ENCODE data around the gene IRF8. TPM values are rescaled to one million over a fixed set of nuclear protein-coding genes. Genes with fewer than 3 reads are reported as not detected.
"Not testable (repeated sequence)": the region's sequence is repeated elsewhere in the genome, so short reads cannot be mapped to it uniquely, and the experiment has no call there.

IRF8 gene
- polyA plus RNA-seq, 3 donors: 3.7 to 6.2 (median 4.3) TPM

DNA sequence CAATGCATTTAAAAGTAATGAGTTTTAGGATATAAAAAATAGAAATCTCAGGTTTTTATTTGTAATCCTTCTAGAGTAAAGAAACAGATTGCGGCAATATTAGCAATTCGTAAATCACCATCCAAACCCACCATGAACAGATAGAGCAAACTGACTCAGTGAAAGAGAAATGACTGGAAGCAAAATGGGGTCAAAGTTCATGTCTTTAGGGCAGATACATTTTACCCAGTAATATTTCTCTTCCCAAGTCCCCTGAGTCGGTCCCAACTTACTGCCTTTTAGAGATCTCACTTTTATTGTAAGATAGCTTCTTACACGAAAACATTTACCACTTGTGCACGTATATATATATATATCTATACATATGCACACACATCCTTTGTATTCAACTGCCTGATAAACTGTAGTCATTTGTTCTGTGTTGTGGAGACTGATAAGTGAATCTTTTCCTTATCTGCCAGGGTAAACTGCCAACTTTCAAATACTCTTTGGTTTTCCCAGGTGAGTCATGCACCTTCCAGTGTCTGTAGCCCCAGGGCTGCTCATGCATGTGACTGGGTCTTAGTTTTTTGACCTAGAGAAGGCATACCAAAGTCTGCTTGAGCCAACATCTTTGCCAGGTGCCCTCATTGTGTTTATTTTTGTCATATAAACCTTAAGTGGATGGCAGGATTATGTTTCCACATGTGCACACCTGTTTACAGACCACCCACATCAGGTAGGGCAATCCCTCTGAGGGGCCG lies 7.8 kb upstream of the IRF8 start:
- DNase-seq: no peak

DNA sequence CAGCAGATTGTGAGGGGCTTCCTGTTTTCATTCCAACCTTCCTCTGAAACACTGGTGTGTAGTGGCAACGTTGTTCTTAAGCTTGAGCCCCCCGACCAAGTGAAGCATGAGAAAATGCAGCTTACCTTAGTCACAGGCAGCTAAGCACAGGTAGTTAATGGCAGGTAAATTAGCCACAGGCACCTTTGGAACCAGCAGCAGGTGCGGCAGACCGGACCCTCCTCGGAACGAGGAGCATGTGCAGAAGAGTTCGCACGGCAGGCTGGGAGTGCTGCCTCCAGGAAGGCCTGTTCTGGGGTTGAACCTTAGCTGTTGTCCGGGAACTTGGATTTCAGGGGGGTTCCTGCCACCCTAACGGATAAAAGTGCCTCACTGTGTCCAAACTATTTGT lies 7.2 kb upstream of the IRF8 start:
- no peak for DNase-seq

DNA sequence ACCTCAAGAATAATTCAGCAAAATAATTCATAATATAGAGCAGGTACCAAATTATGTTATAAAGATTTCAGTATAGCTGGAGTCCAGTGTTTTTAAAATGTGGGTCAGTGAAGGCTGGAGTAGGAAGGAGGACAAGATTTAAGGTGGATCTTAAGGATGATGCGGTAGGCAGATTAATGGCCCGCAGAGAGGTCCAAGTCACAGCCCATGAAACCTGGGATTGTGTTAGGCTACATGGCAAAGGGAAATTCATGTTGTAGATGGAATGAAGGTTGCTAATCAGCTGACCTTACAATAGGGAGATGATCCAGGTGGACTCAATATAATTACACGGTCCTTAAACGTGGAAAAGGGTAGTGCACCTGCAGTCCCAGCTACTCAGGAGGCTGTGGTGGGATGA lies 6.2 kb upstream of the IRF8 start:
- no peak for DNase-seq

DNA sequence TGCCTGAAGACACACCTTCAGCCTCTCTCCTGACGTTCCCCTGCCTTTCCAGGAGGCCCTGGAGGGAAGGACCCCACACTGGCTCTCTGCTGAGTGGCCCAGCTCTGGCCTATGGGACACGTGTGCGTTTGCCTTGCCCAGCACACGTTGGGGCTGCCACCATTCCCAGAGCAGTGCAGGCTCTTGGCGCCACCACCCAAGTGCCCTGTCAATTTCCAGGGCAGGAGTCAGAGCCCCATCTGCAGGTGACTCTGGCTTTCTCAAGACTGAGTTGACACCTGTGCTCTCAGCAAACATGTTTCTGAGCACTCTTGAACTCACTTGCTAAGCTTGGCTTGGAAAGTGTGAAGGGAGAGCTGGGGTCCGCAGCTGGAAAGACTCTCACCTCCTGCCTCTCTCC lies 4.7 kb upstream of the IRF8 start:
- DNase-seq: no peak

DNA sequence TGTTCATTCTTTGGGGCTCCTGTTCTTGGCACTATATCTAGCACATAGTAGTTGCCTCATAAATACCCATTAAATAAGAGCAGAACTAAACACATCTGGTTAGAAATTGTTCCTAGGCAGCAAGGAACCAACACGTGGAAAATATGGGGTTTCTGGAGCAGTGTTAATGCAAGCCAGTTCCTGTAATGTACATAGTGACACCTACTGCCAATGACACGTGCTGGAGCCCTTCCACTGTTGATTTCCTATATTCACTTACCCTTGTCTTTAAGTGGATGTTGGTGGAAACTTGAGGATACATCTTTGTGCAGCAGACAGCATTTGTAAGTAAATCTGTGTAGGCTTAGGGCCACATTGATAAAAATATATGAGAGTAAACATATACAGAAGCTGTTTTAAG lies 1.6 kb upstream of the IRF8 start:
- no peak for DNase-seq

DNA sequence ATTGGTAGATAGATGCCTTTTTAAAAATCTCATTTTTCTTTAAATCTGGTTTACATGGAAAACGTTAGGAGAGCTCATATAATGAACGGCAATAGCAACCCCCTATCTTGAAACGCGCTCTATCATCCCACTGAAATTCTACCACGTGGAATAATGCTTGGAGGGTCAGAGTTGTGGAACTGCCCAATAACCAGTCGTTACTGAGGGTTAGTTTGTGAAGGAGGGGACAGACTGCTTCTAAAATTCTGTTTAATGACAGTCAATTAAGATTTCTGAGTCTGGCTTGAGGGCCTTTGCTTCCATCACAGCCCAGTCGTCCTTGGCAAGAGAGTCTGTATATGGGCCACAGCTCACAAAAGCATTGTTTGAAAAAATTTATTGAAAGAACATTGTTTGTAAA lies 482 bp downstream of the IRF8 start:
- DNase-seq: no peak

DNA sequence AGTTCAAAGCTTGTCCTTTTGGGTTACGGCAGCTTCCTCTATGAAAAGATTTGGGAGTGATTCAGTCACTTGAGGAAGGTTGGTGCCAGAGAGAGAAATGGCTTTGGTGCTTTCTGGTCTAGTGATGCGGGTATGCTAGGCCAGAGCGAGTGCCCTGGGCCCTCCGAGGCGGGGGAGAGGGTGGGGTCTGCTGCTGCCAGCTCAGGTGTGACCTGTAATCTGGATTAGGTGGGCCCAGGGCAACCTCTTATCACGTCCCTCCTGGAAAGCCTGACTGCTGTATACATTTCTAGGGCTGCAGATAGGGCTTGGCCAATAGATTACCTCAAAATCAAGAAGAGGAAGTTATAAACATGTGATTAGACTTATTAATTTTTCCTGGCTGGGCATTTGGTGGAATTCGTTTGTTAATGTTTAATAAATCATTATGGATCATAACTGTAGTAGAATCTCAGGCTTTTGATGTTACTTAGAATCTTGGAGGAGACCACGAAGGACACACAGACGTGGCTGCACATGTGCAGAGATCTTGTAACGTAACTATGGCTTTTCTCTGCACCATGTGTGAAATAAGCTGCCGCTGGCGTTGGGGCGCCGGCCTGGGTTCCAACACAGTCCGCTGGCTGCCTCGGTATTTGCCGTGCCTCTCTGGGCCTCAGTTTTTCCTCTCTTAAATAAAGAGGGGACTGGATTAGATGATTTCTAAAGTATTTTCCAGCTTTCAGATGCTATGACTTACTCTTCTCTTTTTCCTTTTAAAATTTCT lies 1.2 kb downstream of the IRF8 start:
- DNase-seq: no peak

DNA sequence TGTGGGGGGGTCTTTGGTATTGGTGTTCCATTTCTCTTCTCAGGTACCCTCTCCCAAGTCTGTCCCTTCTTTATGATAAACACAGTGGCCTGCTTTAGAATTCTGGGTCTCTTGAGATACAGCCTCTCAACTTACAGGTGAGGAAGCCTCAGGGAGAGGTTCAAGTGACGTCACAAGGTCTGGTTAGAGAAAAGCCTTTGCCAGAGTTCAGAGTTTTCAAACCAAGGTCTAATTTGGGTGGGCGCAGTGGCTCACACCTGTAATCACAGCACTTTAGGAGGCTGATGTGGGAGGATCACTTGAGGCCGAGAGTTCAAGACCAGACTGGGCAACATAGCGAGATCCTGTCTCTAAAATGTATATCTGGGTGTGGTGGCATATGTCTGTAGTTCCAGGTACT lies 2.1 kb downstream of the IRF8 start:
- DNase-seq: no peak

DNA sequence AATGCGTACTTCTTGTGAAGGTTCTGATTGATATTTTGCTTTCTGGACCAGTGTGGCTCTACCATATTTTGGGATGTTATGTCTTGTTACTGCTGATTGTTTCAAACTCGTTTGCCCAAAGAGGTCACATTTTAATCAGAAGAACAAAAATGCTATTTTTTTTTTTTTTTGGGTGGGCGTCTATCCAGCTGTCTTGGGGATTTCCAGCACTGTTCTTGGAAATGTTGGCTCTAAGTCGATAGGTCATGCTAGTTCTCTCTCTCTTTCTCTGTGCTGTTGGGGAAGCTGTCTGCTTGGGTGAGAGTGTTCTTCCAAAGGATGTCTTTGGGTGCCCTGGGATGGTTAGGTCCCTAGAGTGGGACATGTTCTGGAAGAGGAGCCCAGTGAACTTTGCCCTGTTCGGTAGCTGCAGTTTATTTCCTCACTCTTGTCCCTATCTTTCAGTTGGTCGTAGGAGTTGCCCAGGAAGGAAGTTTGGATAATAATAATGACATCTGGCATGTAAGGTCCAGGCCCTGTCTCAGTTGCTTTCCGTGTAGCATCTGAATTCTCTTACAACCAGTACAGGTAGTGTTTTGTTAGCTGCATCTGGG lies 2.9 kb downstream of the IRF8 start:
- no peak for DNase-seq

DNA sequence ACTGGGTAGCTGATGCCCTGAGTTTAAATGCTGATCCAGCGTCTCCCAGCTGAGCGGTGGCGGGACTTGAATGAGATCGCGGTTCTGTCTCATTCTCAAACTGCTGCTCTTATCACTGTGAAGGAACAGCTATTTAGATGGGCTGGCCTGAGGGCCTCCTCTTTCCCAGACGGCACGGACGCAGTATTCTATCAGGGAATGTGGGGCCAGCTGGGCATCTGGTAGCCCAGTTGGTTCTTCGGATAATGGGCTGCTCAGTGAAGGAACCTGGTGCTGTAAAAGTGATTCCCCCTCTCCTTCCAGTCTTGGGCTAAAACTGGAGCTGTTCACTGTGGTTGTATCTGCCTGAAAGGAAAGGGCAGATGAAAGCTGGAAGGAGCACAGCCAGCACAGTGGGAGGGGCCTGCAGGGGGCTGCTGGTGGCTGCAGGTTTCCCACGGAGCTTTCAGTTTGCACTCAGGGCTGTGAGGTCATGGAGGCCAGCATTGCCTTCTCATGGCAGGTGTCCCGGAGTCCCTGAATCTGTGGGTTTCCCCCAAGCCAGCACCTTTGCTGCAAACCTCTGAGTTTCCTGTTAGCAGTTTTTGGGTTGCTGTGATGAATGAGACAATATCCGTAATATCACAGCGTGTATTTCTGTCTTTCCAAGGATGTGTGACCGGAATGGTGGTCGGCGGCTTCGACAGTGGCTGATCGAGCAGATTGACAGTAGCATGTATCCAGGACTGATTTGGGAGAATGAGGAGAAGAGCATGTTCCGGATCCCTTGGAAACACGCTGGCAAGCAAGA lies 3.6 kb downstream of the IRF8 start:
- DNase-seq: no peak

DNA sequence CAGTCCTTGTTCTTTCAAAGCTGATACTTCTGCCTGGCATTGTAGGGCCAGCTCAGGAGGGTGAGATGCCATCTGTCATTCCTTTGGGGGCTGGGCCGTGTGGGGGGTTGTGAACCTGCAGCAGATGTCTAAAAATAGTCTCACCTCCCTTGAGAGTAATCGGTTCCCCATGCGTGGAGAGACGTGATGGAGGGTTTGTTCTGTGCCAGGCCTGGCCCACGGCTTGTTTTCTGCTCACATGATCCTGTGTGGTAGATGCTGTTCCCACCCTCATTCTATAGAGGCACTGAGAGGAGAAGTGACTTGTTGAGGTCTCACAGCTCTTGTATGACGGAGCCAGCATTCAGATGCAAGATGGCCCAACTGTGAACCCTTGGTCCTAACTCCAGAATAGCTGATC lies 4.6 kb downstream of the IRF8 start:
- no peak for DNase-seq

DNA sequence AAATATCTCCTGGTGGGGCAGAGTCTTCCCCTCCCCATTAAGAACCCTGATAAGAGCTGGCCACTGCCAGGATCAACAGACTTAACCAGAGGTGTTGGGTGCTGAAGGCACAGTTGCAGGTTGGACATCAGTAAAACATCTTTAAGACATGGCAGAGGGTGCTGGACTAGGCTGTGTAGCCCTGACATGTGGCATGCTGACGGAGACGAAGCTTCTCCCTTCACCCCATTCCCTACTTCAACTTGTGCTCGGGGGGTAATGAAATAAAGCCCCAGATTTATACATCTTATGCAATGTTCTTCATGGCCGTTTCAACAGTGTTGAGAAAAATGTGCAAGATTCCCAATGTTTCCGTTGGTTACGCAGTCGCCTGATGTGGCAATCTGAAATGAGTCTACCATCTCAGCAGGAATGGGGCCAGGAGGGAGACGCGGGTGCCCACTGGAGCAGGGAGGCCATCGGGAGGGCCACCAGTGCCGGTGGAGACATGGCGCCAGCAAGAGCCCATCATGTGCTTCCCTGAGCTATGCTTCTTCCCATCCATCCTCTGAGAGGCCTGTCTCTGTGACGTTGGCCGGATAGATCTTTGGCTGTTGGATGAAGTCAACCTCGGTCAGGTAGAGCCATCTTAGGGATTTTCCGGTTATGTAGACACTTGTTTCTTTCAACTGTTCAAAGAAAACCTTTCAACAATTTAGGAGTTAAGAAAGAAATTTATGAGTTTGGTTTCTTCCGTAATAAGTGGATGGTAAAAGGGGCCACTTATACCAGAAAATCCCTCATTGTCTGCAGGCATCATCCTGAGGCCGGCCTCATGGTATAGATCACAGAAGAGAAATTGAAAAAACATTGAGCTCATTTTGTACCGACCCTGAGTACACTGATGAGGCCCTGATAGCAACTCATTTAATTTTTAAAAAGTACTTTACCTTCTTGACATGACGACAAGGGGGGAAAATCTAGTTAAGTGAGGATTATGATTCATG lies 6.4 kb downstream of the IRF8 start:
- DNase-seq: no peak

DNA sequence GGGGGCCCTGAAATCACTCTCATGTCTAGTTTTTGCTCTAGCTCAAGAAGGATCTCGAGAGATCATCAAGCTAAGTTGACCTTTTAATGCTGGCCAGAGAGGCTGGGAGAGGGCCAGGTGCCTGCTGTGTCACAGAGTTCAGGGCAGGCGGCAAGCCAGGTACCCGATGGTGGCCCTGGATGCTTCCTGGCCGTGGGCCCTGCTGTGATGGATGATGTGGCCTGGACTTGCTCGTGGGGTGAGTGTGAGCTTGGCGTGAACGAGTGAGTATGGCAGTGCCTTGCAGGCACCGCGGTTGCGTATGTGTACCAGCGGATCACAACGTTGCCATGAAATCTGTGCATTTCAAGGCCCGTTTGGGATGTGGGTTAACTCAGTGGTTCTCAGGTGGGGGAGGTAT lies 7.4 kb downstream of the IRF8 start:
- no peak for DNase-seq

DNA sequence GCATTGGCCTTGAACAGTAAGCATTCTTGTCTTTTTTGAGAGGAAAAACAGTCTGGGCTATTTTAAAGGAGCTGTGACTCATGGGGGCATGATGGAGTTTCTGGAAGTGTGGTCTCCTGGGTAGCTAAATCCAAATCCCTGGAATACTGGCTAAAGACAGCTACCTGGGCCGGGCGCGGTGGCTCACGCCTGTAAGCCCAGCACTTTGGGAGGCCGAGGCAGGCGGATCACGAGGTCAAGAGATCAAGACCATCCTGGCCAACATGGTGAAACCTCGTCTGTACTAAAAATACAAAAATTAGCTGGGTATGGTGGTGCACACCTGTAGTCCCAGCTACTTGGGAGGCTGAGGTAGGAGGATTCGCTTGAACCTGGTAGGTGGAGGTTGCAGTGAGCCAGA lies 8.3 kb downstream of the IRF8 start:
- not testable (repeated sequence) for DNase-seq

DNA sequence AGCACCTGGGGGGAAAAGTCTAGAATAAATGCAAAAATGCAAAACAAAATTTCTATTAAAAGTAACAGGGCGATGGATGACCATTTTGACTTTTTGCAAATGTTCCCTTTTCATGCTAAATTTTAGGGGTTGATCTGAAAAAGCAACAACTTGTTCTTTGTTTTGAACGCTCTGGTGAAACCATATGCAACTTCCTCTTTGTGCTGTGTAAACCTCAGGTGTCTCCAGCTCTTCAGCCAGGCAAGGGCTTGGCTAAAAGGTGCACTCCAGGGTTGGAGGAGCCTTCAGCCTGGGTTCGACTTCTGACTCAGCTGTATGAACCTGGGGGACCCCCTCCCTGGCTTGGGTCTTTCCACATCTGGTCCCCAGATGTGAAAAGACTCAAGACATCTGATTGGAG lies 9.5 kb downstream of the IRF8 start:
- no peak for DNase-seq

DNA sequence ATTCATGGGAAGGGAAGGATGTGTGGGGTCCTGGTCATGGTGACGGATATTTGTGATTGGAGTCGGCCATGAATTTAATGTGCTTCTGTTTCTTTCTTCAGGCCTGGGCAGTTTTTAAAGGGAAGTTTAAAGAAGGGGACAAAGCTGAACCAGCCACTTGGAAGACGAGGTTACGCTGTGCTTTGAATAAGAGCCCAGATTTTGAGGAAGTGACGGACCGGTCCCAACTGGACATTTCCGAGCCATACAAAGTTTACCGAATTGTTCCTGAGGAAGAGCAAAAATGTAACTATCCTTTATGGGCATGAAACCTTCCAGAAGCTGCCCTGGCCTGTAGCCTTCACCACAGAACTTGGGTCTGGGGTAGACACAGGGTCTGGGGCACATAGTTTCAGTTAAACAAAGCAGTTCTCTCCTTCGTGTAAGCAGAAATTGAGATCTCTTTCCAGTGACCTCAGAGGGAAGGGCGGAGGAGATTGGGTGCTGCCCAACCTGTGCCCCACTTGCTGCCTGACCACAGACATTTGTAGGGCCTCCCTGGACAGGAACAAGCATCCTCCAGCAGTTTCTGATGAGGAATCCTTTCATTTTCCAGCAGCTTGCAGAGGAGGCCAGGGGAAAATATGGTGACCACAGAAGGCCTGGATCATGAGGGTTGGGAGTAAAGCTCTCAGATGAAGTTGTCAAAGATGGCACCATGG lies 10.1 kb downstream of the IRF8 start:
- DNase-seq: no peak

DNA sequence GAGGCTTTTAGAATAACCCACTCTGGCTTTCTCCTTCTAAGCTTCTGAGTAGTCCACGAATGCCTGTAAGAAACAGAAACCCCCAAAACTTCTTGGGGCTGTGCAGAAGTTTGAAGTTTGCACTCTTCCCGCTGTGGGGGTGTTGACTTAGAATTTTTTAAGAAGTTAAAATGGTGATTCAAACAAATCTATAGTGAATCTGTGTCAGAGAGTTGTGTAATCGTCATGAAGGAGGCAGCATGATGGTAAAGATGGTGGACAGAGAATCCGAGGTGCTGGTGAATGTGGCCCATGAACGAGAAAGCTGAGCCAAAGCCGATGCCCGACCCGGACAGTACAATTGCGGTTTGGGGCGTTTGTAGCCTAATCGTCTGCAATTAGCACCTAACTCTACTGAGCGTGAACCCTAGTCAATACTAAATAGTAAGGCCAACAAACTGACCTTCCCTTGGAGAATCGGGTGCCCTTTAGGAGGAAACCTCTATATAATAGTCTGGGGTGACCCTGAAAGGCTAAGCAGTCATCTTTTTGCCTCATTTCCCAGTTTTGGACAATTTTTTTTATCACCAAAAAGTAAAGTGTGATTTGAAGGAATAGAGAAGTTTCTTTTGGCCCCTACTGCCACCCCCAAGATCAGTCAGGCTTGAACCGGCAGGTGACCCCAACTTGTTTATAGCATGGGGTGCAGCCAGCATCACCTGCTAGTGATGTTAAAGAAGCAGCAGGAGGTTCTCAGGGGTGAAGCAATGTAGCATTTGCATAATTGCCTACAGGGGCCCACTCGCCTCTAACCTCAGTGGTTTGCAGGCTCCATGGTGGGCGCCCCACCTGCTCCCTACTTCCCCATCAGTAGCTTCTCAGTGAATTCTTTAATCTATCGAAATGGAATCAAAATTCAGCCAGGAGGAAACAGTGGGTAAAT lies 11.2 kb downstream of the IRF8 start:
- DNase-seq: no peak

DNA sequence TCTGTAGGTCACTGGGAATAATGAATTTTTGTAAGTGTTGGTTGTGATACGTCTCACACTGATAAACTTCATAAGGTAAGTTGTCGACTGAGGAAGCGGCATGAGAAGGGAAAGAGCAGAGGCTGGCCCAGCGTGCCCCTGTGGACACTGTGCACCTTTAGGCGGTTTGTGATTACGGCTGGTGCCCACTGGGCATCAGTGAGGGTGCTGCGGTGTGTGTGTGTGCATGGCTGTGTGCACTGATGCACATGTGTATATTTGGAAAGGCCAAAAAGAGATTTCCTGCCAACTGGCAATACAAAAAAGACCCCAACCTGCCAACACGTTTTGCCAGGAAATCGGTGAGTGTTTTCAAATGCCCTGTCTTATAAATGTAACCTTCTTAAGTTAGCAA lies 11.9 kb downstream of the IRF8 start:
- DNase-seq: no peak

DNA sequence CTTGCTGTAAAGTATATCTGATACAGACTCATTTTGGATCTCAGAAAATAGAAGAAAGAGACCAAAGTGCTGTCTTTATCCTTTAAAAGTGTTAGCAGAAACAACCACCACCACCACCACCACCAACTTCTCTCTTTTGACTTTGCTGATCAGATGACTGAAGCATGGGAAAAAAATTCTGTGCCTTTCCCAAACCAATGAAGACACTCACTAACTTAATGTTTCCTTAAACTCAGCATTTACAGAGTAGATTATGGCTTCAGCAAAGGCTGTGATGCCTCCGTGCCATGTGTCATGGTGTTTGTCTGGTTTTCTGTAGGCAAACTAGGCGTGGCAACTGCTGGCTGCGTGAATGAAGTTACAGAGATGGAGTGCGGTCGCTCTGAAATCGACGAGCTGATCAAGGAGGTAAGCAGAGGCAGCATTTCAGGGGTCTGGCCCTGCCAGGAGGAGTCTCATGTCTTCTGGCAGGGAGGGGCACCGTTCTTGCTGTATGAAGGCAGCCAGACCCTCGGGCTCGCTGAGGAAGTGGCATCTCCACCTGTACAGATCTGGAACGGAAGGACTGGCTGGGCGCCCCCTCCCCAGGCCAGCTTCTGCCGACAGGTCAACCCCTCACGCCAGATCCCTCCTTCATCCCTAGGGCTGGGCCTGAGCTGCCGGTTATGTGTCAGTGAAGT lies 12.4 kb downstream of the IRF8 start:
- no peak for DNase-seq

Data from renal pelvis (tissue), 4 donors.